Measurements from ENCODE around the gene NKX2-3.

- TF ChIP-seq POLR2AphosphoS5 (IDR thresholded peaks at IDR 0.05) (no peak), CTCF (IDR thresholded peaks at IDR 0.05) (no peak)
Observed at GRCh38 chr10:99532687-99533495, at the start of gene NKX2-3.

Data from prostate gland (tissue), 2 donors.